Measurements from ENCODE around the gene RASGRP3.

RASGRP3 gene

DNA sequence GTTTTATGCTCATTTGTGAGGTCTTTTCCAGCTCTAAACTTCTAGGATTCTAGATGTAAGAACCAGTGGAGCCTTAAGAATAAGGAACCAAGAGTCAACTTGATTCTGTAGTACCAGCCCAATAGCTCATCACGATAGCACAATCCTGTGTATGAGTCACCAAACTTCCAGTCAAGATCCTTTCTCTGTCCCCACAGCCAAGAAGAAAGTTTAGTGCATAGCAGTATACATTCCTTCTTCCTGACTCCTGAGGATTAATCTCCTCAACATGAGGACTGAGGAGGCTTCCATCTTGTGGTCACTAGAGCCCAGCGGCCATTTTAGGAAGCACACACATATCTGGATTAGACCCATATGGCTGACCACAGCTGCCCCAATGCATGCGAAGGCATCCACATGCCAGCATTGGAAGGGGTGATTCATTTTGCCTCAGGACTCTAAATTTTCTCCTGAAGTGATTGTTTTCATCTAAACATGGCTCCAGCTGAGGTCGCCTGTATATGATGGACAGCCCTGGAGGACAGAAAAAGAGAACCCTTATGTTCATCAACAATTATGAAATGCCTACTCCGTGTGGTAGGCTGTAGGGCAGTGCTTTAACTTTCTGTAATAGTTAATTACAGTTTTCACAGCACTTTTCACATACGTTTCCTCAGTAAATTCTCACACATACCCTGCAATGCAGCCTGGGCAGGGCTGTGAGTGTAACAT, 53.5 kb downstream of the RASGRP3 start:
- no peak for DNase-seq

DNA sequence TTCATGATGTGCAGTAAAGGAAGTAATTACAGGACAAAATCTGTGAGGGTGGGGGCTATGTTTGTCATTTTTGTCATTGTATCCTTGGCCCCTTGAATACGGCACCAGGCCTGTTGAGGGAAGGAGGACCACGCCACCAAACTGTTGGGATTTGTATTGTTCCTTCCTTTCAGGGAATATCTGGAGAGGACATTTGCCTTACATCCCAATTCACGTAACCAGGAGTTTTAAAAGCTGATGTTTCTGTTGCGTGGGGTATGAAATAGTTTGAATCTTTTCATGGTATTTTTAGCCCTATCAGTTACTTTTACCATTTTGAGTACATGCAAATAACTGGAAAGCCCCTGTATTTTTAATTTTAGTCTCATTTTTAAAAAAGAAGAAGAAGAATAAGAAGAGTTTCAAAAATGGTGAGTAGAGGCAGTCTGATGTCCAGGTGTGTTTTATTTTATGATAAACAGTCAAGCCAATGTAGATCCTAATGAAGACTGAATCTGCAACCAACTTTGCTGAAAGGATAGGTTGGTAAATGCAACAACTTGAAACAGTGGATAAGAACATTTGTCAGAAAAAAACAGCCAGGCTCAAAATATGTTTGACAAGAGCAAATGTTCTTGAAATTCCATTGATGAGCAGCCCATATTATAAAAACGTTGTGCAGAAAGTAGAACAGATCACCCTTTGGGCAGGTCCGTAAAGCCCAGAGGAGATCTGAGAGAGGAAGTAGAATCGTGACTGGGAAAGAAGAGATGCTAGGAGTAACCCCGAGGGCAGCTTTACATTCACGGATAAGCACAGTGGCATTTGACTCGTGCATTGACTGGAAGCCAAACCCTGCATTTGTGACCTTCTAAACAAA, 54.5 kb downstream of the RASGRP3 start:
- DNase-seq = no peak

DNA sequence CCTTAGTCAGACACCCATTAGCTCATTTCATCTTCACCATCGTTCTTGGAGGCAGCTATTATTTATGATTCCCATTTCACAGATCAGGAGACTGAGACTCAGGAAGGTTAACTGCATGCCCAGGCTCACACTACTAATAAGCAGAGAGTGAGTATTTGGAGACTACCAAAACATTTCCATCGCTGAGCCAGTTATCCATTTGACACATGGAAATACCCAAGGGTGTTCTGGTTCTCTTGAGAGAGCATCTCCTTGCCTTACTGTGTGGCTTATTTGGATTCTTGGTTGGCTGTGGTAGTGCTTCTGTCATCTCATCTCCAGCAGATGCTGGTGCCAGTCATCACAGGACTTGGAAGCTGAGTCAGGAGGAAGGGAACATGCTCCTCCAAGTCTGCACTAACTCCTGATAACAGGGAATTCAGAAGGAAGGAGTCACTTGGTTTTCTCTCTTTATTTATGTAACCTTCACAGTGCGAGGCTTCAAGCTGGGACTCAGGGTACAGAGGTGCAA, 55.2 kb downstream of the RASGRP3 start:
- DNase-seq = no peak

DNA sequence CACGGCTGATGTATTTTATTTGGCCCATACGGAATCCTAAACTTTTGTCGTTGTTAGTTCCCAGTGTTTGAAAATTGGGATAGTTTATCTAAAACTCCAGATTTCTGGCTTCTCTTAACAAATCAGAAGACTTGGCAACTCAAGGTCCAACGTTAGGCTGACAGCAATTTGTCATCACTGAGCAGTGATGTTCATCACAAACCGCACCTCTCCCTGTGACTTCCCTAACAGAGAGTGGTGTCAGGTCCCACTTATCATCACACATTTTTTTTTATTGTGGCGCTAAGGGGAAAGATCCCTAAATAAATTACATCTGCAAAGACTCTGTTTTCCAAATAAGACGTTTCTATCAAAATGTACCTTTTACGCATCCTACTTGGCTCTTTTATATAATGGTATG, 55.7 kb downstream of the RASGRP3 start:
- DNase-seq = no peak

DNA sequence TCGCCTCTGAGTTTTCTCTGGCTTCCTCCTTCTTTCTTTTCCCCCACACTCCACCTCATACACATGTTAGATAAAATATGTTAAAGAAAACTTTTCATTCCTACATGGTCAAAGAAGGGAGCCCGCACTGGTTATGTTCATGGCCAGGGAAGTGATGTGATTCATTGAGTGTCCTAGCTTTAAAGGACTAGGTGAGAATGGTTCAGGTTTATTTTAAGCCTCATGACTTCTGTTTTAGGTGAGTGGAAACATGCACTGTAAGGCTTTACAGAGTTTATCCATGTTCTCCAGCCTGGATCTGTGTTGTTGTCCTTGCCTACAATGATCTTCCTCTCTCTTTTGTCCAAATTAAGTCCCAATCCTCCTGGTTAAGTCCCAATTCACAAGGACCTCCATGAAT, 56.5 kb downstream of the RASGRP3 start:
- no peak for DNase-seq

DNA sequence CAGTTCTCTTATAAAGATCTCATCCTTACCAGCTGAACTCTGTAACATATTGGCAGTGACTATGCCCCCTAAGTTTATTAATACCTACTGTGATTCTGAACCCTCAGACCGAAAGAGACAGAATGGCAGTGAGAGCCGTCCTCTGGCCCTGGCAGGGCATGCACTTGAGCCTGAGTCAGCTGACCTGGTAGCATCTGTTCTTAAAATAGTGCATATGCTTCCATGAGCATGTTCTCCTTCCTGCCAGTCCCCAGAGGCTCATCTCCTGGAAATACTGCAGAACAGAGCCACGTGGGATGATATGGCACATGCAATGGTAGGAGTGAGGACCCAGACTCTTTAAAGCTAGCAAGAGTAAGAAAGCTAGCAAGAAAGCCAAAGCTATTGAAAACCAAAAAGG, 59.0 kb downstream of the RASGRP3 start:
- no peak for DNase-seq

DNA sequence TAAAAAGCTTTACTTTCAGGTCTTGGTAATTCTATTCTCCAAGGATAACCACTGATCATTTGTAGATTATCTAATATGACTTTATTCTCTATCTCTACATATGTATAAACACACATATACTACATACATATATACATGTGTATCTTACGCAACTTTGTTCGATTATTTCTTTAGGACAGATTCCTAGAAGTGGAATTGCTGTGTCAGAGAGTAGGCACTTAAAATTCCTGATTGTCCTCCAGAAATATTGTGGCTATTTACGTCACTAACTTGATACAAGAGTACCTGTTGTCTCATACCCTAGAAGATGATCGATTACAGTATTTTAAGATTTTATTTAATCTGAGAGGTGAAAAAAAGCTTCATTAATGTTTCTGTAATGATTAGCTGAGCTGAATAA, 64.8 kb downstream of the RASGRP3 start:
- no peak for DNase-seq

DNA sequence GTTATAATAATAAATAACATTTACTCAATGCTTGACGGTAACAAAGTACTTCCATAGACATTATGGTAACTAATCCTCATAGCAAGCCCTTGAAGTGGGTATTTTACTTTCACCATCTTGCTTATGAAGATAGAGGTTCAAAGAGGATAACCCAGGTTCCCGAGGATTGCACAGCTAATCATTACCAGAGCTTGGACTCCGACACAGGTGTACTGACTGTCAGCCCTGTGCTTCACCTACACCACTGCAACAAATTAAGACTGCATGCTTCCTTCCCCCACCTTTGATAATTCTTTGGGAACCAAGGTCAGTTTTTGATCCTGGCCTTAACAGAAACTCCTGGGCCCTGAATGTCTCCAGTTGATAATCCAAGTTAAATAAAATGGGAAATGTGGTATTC, 73.8 kb downstream of the RASGRP3 start:
- DNase-seq = no peak

DNA sequence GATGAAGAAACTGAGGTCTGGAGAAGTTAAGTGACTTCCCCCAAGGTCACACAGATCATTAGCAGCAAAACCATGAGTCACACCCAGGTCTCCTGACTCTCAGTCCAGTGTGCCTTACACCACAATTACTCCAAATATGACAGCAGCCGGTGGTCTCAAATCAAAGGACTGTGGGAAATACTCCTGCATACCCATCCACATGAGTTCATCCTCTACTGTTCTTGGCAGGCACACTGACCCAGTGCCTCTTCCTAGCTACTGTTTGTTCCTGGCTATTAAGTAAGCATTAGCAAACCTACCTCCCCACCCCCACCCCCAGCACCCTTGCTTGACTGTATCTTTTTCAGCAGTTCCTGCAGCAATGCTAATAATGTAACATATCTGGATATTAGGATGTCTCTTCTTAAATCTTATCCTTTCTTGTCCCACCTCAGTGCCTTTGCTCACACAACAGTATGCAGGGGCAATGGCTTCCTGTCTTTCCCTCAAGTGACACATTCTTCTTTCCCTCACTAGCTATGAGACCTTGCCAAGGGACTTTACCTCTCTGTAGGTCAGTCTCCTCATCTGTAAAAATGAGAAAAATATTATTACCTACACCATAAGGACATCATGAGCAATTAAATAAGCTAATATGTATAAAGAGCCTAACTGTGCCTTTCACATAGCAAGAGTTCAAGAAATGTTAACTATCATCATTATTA, 76.5 kb downstream of the RASGRP3 start:
- DNase-seq = no peak

DNA sequence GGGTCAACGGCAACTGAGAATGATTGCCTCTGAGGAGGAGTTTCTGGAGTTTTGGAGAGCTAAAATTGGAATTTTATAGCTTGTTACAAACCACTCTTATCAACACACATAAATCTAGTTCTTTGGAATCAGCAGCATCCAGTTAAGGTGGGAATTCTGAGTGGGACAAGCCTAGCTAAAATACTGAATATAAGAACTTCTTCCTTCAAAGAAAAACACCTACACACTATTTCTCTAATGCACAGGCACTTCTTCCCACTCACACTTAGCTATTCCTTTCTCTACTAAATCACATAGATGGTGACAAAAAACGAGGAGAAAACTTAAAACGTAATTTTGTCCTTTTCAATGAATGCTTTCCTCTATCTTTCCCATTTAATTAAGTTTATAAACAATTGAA, 79.2 kb downstream of the RASGRP3 start:
- DNase-seq = no peak

DNA sequence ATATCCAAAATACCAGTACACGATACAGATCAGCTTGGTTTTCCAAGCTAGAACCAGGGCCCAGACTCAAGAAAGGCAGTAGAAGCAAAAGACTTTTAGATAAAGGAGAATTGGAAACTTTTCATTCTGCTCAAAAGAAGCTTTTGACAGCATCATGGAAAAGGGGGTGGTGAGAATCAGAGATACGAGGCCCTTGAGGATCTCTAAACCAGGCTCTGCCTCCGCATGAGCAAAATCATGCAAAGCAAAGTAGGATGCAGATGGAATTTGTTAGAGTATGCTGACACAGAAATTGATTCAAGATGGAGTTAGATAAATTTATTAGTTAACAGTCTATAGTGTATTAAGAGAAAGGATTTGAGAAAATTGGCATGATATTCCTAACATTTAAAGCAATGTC, 82.9 kb downstream of the RASGRP3 start:
- DNase-seq = no peak

DNA sequence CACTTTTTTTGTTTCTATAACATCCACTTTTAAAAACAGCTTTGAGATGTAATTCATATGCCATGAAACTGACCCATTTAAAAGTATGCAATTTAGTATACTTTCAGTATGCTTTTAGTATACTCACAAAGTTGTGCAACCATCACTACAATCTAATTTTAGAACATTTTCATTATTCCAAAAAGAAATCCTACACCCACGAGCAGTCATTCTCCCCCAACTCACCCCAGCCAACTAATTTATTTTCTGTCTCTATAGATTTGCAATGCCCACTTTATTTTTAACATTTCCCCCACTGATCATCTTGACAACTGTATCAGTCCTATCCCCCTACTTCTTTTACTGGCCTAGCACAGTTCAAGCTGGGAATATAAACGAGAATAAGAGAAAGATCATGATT, 83.6 kb downstream of the RASGRP3 start:
- no peak for DNase-seq

DNA sequence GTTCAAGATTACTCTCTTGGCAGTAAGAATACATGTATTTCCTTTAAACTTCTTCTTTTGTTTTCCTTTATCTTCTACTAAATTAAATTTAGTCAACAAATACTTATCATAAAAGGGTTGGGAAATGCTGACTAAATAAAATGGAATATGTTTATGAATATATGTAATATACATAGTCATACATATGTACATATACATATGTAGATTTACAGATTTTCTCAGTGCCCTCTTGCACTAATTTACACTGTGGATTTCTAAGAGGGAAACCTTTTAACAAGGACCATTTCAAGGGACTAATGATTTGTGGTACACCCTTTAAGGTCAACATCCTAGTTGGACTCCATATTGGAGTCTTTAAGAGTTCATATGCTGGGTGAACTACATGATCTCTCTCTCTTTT, 85.4 kb downstream of the RASGRP3 start:
- DNase-seq = no peak

DNA sequence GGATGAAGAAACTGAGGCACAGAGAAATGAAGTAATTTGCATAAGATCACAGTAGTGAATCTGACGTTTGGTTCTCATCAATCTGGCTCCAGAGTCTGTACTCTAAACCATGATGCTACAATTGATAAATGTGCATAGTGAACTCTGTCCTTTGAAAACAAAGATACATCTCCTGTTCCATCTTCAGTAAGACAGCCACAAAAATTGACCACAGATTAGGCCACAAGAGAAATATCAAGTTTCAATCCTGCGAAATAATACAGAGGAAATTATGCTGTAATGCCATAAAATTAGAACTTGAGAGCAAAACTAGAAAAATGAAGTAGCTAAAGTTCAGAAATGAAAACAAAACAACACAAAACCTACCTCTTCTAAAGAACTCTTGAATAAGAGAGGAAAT, 94.2 kb downstream of the RASGRP3 start:
- DNase-seq = no peak

DNA sequence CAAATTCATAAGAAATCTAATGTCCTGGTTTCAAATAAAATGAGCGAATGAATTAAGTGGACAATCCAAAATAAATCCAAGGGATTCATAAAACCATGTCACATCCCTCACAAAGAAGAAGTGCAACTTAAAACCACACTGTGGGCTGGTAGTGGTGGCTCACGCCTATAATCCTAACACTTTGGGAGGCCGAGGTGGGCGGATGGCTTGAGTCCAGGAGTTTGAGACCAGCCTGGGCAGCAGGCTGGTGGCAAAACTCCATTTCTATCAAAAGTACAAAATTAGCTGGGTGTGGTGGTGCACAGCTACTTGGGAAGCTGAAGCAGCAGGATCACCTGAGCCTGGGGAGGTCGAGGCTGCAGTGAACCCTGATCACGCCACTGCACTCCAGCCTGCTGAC, 97.2 kb downstream of the RASGRP3 start:
- DNase-seq = no peak

DNA sequence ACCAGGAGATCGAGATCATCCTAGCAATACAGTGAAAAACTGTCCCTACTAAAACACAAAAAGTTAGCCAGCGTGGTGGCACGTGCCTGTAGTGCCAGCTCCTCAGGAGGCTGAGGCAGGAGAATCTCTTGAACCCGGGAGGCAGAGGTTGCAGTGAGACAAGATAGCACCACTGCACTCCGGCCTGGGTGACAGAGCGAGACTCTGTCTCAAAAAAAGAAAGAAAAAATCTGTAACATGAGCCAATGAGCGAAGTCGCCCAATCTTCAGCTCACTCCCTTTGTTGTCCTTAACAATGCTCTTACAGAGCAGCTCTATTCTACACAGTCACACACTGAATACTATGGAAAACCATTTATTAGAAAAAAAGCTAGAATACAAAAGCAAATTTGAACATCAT, 100.6 kb downstream of the RASGRP3 start:
- DNase-seq = no peak

DNA sequence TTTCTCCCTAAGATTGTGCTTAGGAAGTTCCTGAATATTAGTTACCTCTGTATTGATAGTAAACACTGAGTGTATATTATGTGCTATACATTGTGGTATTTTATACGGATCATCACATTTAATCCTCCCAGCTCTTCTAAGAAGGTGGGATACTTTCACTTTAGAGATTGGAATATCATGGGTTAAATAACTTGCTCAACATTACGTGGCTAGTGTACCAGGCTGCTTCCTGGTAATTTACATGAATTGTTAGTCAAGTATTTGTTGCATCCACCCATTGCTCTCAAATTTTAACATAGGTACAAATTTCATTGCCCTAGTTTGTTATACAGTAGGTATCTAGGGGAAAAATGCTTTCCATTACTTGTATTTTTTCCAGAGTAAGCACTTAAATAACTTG, 101.2 kb downstream of the RASGRP3 start:
- no peak for DNase-seq

DNA sequence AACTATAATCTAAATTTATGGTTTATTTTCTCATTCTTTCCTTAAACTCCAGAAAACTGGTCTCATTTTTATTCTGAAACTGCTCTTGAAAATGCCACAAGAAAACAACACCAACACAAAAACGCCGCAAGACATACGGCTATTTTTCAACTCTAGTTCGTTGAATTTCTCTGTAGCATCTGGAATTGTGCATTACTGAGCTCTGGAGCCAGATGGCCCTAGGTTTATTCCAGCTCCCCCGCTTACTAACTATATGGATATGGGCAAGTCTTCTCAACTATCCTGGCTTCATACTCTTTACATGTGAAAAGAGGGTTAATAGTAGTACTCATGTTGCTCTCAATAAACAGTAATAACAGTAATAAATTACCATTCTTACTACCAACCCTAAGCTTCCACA, 102.8 kb downstream of the RASGRP3 start:
- DNase-seq = no peak

DNA sequence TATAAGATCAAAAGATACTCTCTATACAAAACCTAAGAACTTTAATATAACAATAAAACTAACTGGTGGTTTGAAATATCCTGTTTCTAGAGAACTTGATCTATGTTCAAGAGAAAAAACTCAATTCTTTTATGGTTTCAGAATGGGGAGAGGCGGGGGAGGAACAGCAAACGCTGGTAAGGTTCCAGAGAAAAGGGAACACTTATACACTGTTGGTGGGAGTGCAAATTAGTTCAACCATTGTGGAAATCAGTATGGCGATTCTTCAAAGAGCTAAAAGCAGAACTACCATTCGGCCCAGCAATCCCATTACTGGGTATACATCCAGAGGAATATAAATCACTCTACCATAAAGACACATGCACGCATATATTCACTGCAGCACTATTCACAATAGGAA, 105.4 kb downstream of the RASGRP3 start:
- no peak for DNase-seq

DNA sequence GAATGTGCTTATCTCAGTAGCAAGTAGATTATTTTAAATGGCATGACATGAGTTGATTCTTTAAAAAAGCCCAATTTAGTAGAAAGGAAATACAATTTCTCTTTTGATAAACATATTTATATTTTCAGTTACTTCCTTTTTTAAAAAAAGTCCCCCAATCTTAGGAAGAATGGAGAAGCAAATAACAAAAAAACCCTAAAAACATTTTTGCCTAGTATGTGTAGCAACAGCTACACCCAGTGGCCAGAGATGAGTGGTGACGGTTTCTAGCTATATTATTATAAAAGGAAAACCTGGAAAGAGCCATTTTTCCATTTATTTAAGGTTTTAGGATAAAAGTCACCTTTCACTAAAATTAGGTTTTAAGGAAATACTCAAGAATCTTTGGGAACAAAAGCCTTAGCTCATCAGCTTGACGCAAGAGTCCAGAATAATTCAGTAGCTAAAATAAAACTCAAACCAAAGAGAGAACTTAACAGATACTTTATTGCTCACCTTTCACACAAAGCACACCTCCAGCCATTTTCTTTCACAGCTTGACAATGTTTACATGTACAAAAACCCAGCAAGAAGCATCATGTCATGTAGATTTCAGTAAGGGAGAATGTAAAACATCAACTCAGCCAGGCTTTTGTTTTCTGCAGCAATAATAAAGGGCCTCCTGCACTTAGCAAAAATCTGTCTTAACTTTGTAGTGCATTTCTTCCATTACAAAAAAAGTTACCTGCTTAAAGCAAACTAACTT, 106.9 kb downstream of the RASGRP3 start:
- DNase-seq = peak; percentile 6

DNA sequence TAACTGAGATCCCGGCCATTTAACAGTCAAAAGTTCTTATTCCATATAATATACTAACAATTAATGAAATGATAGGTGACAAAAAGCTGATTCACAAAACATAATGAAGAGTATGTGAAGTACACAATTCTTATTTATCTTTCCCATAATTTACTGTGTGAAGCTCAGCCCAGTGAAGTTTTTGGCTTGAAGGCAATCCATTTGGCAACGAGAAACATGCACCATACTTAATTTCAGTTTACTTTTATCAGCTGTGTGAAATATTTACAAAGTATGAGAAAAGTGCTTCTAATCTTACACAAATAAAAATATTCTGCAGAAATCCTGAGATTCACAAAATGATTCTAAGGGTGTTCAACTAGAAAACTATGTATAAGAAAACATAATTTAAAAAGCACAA, 110.3 kb downstream of the RASGRP3 start:
- DNase-seq = no peak

DNA sequence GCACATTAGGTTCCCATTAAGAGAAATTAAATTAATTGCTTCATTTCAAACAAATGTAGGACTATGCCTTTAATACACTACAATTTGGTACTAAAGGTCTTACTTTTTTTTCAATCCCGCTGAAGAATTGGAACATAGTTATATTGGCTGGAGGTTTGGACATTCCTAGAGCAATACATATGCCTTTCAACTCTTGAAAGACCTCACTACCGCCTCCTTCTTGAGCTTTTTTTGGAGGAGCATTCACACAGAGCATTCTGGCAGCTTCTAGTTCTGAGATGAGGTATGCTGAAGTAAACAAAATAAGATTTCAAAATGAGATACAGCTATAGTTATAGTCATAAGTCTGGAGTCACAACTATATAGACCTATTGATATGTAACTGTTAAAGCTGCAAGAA, 111.8 kb downstream of the RASGRP3 start:
- DNase-seq = no peak

DNA sequence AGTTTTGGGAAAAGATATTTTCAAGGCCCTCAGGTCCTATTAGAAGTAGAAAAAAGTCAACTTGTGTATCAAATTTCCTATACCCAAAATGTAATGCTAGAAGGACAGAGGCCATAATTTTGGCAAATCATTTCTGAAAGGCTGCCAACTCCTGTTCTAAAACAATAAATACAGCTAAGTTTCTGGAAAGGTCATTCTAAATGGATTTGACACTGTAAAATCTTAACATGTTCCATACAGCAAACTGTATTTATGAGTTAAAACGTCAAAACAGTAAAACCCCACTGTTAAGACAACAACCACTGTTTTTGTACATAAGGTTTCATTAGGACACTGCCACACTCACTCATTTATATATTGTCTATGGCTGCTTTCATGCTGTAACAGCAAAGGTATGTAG, 113.0 kb downstream of the RASGRP3 start:
- DNase-seq = no peak

Measured in GF-D8 (cell line).